GM19324 (cell line): ENCODE measurements around the gene ZHX3.

ENCODE experiments used
- ATAC-seq: cut with Tn5 transposase; IDR thresholded peaks from one replicate; pipeline ENCODE4 v1.9.1; 2021; ENCODE audit warnings: mild to moderate bottlenecking, moderate library complexity; ENCODE audit not compliant: unreplicated experiment, low FRiP score

Gene ZHX3, protein sequence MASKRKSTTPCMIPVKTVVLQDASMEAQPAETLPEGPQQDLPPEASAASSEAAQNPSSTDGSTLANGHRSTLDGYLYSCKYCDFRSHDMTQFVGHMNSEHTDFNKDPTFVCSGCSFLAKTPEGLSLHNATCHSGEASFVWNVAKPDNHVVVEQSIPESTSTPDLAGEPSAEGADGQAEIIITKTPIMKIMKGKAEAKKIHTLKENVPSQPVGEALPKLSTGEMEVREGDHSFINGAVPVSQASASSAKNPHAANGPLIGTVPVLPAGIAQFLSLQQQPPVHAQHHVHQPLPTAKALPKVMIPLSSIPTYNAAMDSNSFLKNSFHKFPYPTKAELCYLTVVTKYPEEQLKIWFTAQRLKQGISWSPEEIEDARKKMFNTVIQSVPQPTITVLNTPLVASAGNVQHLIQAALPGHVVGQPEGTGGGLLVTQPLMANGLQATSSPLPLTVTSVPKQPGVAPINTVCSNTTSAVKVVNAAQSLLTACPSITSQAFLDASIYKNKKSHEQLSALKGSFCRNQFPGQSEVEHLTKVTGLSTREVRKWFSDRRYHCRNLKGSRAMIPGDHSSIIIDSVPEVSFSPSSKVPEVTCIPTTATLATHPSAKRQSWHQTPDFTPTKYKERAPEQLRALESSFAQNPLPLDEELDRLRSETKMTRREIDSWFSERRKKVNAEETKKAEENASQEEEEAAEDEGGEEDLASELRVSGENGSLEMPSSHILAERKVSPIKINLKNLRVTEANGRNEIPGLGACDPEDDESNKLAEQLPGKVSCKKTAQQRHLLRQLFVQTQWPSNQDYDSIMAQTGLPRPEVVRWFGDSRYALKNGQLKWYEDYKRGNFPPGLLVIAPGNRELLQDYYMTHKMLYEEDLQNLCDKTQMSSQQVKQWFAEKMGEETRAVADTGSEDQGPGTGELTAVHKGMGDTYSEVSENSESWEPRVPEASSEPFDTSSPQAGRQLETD

DNA sequence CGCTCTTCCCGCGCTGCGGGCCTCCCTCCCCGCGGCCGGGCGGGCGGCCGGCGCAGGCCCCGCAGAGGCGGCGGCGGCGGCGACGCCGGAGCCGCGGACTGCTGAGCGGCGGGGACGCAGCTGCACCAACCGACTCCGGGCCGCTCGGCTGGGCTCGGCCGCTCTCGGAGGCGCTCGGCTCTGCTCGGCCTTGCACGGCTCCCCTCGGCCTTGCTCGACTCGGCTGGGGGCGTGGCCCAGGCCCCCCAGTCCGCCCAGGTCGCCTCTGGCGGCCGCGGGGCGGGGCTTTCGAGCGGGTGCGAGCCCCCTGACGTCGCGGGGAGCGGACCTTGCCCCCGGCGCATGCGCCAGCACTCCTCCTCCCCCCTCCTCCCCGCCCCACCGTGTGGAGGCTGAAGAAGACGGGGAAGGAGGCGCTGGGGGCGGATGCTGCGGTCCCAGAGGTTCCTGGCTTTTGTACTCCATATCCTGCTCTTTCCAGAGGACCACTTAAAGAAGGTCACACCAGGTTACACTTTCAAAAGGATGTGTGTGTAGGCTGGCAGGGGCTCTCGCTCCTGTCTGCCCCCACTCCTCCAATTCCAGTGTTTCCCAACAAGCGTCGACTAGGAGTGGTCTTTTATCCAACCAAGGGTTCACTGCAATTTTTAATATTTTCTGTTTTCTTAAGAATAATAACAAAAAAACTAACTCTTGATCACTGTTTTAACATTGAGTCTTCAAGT is at the start of gene ZHX3:
Gene ZHX3, minus strand, starts transcription at position 186 of the 725 bp plus-strand sequence. CDS start 112,815 bp downstream, outside the sequence.
- ATAC-seq = peak; percentile 97

DNA sequence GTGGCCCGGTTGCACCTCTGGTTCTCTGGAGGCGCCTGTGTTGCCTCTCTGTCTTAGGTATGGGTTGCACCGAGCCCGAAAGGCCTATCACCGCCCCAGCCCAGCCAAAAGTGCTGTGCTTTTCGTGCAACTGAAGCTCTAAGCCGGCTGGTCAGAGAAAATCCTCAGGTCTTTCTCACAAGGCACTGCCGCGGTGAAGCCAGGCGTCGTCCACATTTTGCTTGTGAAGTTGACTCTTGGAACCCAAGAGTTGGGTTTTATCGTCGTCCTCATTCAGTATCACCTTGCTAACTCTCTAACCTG is 49.8 kb upstream of the ZHX3 start:
- no peak for ATAC-seq

DNA sequence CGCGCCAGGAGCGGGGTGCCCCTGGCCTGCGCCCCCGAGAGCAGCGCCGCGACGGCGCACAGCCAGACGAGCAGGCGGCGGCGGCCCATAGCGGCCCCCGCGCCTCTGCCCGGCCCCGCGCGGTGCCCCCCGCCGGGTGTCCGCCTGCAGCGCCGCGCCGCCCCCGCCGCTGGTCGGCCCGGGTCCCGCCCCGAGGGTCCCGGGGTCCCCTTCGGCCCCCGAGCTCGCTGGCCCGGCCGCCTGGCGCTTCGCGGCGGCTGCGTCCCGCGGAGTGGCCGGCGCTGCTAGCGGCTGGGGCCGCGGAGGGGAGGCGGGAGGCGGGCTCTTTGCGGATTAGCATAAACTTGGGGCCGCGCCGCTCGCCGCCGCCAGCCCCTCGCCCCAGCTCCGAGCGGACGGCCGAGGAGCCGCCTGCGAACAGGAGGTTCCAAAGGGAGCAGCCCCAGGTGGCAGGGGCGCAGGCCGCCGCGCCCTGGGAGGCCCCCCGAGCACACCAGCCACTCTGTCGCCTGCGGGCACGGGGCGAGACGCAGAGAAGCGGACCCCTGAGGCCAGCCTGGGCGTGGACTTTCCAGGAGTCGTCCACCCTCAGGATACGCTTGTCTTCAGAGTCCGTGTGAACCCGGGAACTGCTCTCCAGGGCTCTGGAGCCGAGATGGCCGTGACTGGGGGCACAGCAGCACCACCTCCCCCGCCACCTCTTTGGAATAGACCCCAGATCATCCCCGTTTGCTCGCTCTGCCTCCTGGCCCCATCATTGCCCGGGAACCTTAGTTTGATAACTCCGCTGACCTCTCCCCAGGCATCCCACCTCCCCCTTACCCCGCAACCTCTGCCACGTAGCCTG is 49.2 kb upstream of the ZHX3 start, which contains the start of gene EMILIN3:
Gene EMILIN3, minus strand, starts transcription at position 273 of the 847 bp plus-strand sequence. Its CDS starts 184 bp downstream, at position 89.
- no peak for ATAC-seq

DNA sequence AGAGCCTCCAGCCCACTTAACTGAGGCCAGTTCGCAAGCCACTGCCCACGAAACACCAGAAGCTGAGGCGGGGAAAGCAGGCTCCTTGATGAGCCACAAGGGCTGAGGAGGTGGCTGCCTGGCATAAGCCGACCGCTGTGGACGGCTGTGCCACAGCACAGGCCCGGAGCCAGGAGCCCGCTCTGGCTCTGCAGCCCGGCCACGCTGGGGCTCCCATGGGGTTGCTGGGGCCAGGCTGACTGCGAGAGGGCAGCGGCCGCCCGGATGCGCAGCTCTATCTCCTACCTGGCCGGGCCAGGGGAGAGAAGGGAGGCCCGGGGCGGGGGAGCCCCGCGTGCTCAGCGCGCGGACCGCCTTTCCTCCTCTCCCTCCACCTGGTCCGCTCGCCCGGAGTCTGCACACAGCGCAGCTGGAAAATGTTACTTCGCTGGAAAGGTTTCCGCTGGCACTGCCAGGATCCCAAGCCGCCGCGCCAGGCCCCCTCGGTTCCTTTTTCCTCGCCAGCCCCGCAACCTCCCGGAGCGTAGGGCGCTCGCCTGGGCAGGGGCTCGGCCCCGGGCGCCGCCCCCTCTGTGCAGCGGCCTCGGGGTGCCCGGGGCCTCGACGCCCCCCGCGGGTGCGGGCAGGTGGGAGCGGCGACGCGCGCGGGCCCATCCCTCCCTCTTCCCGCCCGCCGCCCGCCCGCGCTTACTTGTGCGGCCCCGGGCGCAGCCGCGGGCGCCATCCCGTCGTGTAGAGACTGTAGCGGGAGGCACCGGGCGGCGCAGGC is 48.4 kb upstream of the ZHX3 start:
- ATAC-seq = no peak

DNA sequence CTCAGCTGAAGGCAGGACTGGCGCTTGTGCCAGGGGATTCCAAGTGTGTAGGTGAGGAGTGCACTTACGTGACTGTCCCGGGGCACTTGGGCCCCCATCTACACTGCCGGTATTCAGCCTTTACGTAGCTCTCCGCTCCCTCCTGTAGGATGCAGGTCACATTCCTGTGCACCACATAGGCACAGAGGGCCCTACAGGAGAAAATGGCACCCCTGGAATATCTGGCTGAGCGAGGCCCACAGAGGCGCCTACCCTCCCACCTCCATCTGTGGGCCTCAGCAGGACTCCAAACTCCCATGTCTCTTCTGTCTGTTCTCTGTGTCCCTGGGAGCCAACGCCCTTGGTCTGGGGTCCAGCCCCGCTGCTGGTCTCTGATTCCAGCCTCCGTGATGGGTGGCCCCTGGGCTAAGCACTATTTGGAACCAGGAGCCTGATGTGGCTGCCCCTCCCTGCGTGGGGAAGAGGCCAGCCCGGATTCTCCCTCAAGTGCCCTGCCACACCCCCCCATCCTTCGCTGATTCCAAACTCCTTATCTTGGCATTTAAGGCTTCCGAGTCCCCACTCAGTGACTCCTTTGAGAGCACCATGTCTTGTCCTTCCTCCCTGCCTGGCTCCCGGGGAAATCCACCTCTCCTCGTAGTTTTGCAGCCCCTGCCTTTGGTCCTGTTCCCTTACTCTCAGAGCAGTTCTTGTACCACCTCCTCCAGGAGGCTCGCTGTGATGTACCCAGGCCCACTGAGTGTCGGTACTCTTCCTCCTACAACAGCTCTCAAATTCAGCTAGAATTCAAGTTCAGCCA is 47.6 kb upstream of the ZHX3 start:
- no peak for ATAC-seq

DNA sequence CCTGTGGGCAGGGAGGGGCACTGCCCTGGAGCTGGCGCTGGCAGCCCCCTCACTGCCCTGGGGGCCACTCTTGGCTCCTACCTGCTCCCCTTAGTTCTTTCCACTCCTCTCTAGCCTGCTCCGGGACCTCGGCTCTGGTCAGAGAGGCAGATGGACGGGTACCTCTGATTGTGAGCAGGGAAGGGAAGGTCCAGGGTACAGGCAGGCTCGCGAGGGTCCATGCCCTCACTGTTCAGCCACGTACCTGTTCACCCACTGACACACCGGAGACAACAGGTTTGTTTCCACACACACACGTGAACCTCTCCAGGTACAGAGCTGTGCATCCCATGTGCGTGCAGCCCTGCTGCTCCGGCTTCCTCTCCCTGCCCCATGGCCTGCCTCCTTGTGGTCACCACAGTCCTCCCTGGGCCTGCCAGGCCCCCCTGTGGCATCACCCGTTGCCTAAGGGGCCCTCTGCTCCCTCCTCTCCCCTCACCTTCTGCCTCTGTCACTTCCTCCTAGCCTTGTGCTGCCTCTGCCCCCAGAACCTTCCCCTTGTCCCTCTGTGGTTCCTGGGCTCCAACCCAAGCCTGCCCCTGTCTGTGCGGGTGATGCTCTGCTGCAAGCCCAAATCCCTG is 46.8 kb upstream of the ZHX3 start:
- no peak for ATAC-seq

DNA sequence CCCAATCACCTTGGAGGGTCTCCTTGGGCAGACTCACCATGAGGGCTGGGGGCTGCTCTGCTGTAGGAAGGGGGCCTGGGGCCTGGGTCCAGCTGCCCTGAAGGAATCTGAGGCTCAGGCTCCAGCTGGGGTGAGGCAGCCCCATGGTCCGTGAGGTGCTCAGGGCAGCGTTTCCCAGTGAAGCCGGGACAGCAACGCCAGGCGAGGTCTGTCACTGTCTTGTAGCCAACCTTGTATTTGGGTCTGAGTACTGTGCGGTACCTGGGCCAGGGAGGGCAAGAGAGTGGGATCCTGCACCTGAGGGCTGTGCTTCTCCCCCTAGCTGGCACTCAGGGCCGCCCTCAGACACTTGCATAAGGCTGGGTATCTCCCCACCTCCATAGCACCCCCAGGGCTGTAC is 46.1 kb upstream of the ZHX3 start:
- no peak for ATAC-seq

DNA sequence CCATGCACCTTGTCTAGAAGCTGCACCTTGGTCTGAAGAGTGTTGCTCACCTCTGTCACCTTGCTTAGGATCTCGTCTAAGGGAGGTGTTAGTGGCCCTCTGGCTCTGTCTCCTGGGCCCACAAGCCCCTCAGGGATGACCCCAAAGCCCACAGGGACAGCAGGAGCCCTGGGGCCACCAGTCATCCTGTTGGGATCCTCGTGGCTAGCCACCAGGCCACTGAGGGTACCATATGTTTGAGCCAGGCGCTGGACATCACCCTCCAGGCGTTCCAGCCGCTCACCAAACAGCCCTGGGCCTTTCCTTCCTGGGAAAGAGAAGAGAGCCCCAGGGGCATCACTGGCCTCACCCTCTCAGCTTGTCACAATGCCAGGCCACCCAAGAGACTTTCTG is 45.2 kb upstream of the ZHX3 start:
- no peak for ATAC-seq

DNA sequence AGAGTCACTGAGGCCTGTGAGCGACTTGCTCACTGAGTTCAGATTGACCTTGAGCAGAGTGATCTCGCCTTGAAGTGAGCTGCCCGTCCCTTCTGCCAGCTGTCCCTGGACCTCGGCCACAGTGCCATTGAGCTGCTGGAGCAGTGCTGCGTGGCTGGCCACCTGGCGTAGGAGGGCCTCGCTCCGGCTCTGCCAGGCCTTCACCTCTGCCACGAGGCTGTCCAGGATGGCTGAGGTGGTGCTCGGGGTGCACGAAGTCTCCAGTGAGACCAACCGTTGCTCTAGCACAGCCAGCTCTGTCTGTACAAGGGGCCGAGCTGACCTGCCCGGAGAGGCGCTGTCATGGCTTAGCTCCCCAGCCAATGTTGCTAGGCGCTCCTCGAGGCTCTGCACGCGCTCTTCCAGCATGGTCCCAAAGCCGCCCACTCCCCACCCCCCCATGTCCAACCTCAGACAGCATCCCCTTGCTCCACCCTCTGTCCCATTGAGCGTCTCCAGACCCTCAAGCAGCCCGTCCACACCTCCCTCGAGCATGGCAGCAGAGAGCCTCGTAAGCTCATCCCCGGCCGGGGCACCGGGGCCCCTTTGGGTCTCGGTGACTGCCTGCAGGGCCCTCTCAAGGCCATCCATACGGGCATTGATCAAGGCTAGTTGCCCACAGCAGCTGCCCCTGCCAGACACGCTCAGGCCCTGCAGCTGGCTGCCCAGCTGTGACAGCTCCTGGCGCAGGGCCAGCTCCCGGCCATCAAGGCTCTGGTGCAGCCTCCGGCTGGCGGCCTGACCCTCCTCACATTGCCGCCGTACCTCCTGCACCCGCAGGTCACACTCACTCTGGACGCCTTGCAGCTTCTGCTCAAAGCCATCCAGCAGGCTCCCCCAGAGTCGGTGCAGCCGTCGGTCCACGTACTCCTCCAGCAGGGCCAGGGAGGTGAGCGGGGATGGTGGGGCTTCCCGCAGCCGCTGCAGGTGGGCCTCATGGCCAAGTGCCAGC is 44.5 kb upstream of the ZHX3 start:
- no peak for ATAC-seq

DNA sequence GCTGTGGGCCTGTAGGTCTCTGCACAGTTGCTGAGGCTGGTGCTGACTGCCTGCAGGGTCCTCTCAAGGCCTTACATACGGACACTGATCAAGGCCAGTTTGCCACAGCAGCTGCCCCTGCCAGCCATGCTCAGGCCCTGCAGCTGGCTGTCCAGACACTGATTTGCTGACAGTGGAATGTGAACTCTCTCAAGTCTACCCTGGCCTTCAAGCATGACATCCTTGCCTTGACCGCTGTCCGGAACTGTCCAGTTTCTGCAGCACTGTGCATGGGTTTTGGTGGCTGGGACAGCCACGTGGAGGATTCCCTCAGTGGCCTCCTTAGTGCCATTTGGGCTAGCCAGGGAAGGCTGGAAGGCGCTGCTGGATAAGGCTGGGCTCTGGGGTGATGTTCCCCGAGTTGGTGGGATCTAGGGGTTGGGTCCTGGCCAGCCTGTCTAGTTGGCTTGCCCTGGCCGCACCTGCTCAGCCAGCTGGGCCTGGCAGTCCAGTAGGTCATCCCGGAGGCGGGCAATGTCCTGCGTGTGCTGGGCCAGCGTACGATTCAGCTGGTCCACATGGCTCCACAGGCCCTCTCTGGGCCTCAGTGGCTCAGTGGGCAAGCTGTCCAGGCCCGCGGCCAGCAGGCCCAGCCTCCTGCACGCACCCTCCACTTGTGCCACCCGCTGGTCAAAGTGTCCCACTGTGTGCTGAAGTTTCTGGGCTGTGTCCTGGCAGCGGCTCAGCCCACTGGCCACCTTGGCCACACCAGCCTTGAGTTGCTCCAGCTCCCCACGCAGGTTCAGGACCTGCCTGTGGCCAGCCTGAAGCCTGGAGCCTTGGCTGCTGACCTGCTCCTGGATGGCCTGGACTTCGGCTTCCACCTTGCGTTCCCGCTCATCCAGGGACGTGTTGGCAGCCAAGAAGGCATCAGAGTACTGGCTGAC is 43.6 kb upstream of the ZHX3 start:
- no peak for ATAC-seq

DNA sequence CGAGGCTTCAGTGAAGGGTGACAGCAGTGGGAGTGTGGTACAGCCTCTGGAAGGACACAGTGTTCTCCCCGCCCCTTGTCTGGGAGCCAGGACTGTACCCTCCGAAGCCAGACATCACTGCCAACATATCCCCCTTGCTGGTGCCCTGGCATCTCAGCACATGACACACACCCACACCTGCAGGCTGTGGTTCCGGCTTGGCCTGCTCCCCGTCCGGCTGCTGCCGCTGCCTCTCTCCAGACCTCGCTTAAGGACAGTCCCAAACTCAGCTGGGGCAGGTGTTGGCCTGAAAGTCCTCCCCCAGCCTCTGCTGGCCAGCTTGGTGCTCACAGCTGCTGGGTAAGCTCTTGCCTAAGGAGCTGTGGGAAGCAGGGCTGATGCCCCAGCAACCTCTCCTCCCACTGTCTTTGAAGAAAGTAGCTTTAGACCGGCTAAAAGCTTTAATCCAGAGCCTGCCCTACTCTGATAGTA is 42.0 kb upstream of the ZHX3 start:
- no peak for ATAC-seq

DNA sequence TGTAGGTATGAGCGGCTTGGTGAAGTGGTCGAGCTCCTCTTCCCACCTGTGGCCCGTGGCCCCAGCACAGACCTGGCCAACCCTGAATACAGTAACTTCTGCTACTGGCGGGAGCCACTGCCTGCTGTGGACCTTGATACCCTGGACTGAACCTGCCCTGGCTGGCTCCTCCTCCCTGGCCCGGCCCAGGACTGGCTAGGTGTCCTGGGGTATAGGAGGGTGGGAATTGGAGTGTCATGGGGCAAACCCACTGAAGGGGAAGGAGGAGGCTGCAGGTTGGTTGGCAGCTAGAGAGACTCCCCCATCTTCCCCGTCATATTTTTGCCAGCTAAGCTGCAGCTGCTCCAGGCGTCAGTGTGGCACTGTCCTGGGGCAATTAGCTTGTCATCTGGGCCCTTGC is 41.2 kb upstream of the ZHX3 start:
- no peak for ATAC-seq

DNA sequence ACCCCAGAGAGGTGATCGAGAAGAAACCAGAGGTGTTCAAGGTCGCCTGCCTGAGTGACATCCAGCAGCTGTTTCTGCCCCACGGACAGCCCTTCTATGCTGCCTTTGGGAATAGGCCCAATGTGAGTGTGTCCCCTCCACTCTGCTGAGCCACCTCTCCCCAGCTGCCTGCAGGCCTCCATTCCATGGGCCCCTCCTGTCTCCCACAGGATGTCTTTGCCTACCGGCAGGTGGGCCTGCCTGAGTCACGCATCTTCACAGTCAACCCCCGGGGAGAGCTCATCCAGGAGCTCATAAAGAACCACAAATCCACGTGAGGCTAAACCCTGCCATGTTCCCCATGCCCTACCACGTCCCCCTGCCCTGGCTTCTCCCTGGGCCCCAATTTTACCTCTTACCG is 40.7 kb upstream of the ZHX3 start:
- ATAC-seq = no peak

DNA sequence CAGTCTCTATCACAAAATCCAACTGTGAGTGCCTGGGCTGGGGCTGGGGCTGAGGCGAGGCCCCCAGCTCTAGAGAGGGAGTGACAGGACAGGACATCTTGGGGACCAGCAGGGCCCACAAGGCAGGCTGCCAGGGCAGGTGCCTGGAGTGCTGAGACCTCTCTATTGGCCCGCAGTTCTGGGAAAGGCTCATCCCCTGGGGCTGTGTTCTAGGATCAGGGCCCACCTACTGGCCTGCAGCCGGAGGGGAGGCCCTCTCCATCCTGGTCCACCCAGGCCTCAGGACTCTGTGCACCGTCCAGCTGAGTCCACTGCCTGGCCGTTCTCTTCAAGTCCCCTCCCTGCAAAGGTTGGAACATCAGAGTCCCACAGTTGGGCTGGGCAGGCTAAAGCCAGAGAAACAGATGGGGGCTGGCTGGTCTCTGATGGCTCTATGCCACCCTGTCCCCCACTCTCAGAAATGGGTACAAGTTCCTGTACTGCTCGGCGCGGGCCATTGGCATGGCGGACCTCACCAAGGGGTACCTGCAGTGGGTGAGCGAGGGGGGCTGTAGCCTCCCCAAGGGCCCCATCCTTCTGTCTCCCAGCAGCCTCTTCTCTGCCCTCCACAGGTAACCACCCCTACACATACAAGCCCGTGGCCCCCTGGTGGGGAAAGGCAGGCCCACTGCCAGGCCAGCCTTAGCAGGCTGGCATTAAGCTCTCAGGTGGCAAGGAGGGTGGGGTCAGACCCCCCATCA is 40.1 kb upstream of the ZHX3 start:
- no peak for ATAC-seq

DNA sequence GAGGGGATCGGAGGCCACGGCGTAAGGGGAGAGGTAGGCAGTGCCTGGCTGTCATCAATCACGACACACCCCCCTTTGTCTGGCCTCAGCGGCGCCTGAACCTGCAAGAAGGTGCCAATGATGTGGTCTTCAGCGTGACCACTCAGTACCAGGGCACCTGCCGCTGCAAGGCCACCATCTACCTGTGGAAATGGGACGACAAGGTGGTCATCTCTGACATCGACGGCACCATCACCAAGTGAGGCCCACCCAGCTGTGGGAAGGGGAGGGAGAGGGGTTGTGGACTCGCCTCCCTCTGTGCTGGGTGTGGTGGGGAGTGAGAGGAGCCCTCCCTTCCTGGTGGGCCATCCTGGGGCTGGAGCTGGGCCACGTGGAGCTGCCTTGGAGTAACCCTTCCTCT is 39.4 kb upstream of the ZHX3 start:
- no peak for ATAC-seq
